MG63 (cell line): Measurements from ENCODE around the gene RBM11. TPM values are rescaled to one million over a fixed set of nuclear protein-coding genes. Genes with fewer than 3 reads are reported as not detected.

ENCODE experiments used
- DNase-seq: peaks from one replicate; pipeline ENCODE4 v3.0.0-alpha.2; 2020
- H3K27me3 ChIP-seq: fragments of 250-450 bp; sonication (Bioruptor Pico); 2 replicates; pipeline ENCODE4 v1.5.1; 2020; ENCODE audit warnings: mild to moderate bottlenecking, moderate library complexity
- H3K36me3 ChIP-seq: fragments of 250-450 bp; sonication (Bioruptor Pico); 2 replicates; pipeline ENCODE4 v1.5.1; 2020; ENCODE audit warnings: mild to moderate bottlenecking, moderate library complexity
- H3K4me3 ChIP-seq: fragments of 250-450 bp; sonication (Bioruptor Pico); 2 replicates; pipeline ENCODE4 v1.5.1; 2020; ENCODE audit warnings: mild to moderate bottlenecking, moderate library complexity
- H3K9me3 ChIP-seq: fragments of 250-450 bp; sonication (Bioruptor Pico); 2 replicates; pipeline ENCODE4 v1.5.1; 2020; ENCODE audit warnings: mild to moderate bottlenecking, moderate library complexity
- total RNA-seq: library from RNA; depleted of rRNA; stranded (reverse); fragments of >200 nt; shearing (Covaris generic); gene quantifications from 2 replicates; pipeline ENCODE4 v1.2.3, GENCODE V29; 2014; ENCODE audit warnings: low replicate concordance; rRNA removed

The RBM11 gene
- total RNA-seq, 1 experiment from 2014 or later, result 1.3 TPM

- no peak overlapping the region for H3K4me3 ChIP-seq
- no peaks in the 10 kb centered on the region for H3K36me3 ChIP-seq
- no peak for DNase-seq
- peaks cover 5% of the 10 kb centered on the region; the same call in 1 of the 2 replicates for H3K27me3 ChIP-seq
- H3K9me3 ChIP-seq, result no peaks in the 10 kb centered on the region
Observed at GRCh38 chr21:14260174-14260764, 44.3 kb downstream of the RBM11 start.

DNA sequence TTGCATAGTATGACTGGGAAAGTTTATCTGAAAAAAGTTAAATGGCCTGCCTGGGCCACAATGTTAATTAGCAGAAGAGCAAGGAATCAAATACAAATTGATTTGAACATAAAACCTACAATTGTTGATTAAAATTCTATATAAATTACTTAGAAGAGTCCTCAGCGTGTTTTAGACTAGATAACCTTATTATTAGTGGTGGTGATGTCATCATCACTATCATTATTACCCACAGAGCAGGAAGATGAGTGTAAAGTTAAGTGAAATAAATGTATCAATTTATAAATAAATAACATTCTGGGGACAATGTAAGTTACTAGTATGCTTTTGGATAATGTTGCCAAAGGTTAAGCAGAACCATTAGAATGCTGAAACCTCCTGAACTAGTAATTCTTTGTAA, 46.1 kb downstream of the RBM11 start:
- DNase-seq, result no peak
- no peak overlapping the region for H3K4me3 ChIP-seq
- no peaks in the 10 kb centered on the region for H3K9me3 ChIP-seq
- H3K27me3 ChIP-seq, result peaks cover 5% of the 10 kb centered on the region; the same call in 1 of the 2 replicates
- H3K36me3 ChIP-seq, result no peaks in the 10 kb centered on the region

- Histone ChIP-seq H3K27me3 (peaks cover 5% of the 10 kb centered on the region), H3K4me3 (no peak overlapping the region), H3K36me3 (no peaks in the 10 kb centered on the region), H3K9me3 (no peaks in the 10 kb centered on the region)
- no peak for DNase-seq
Observed at GRCh38 chr21:14263879-14264278, 47.9 kb downstream of the RBM11 start.

- DNase-seq, result no peak
- no peaks in the 10 kb centered on the region for H3K9me3 ChIP-seq
- H3K4me3 ChIP-seq, result no peak overlapping the region
- H3K27me3 ChIP-seq, result peaks cover 5% of the 10 kb centered on the region
- H3K36me3 ChIP-seq, result no peaks in the 10 kb centered on the region
Observed at GRCh38 chr21:14265023-14265422, 49.1 kb downstream of the RBM11 start.

- Histone ChIP-seq H3K36me3 (no peaks in the 10 kb centered on the region), H3K4me3 (no peak overlapping the region), H3K9me3 (no peaks in the 10 kb centered on the region), H3K27me3 (peaks cover 5% of the 10 kb centered on the region)
- no peak for DNase-seq
Observed at GRCh38 chr21:14267076-14267475, 51.1 kb downstream of the RBM11 start.

- Histone ChIP-seq H3K4me3 (no peak overlapping the region), H3K9me3 (no peaks in the 10 kb centered on the region), H3K36me3 (no peaks in the 10 kb centered on the region), H3K27me3 (no peaks in the 10 kb centered on the region; the same call in 1 of the 2 replicates)
- no peak for DNase-seq
Observed at GRCh38 chr21:14270631-14271030, 54.7 kb downstream of the RBM11 start.

GRCh38 chr21:14271053-14271452, 55.1 kb downstream of the RBM11 start:
- Histone ChIP-seq H3K4me3 (no peak overlapping the region), H3K9me3 (no peaks in the 10 kb centered on the region), H3K36me3 (no peaks in the 10 kb centered on the region), H3K27me3 (no peaks in the 10 kb centered on the region; the same call in 1 of the 2 replicates)
- DNase-seq, result no peak

GRCh38 chr21:14271641-14272040, 55.7 kb downstream of the RBM11 start:
- no peaks in the 10 kb centered on the region for H3K9me3 ChIP-seq
- DNase-seq, result no peak
- no peak overlapping the region for H3K4me3 ChIP-seq

GRCh38 chr21:14273736-14274538, 58.0 kb downstream of the RBM11 start:
- no peaks in the 10 kb centered on the region for H3K36me3 ChIP-seq
- DNase-seq, result peak; percentile 58
- no peak overlapping the region for H3K4me3 ChIP-seq
- no peaks in the 10 kb centered on the region for H3K9me3 ChIP-seq
- H3K27me3 ChIP-seq, result no peaks in the 10 kb centered on the region

More at GRCh38 chr21:14271641-14272040, 55.7 kb downstream of the RBM11 start:
- Histone ChIP-seq H3K27me3 (no peaks in the 10 kb centered on the region; the same call in 1 of the 2 replicates), H3K36me3 (no peaks in the 10 kb centered on the region)

DNA sequence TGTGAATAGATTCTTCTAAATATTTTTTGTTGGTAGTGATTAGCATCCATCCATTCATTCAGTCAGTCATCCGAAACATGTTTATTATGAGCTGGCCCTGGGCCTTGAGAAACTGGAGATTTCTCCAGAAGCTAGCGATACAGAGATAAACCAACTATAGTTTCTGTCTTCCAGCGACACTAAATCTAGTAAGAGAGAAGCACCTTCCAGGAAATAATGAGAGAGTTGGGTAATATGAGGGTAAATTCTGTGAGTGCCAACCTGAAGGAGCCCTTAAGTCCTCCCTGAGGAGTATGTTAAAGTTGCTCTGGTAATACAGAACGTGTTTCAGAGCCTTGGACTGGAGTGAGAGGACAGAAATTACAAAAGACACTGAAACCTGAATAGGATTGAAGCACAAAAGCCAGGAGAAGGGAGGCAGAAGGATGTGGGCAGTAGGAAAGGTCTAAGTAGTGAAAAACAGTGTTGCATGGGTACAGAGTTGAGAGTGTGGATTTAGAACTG, 59.8 kb downstream of the RBM11 start:
- Histone ChIP-seq H3K36me3 (no peaks in the 10 kb centered on the region), H3K4me3 (no peak overlapping the region), H3K9me3 (no peaks in the 10 kb centered on the region), H3K27me3 (peaks cover 3% of the 10 kb centered on the region; the same call in 1 of the 2 replicates)
- DNase-seq, result no peak

Other genes starting within 250 kb of the RBM11 start
- not detected in 2 replicates for gene LIPI, start 5.2 kb upstream of the RBM11 start, total RNA-seq
- 16.0 and 19.2 TPM in 2 replicates for gene HSPA13, start 167.0 kb downstream of the RBM11 start, total RNA-seq